ENCODE results near the gene LETM1.

GRCh38 chr4:1797298-1797860 lies 58.6 kb downstream of the LETM1 start:
- TF ChIP-seq POLR2AphosphoS5 (IDR thresholded peaks at IDR 0.05) = no peak
- no peak for TF ChIP-seq POLR2A (IDR thresholded peaks at IDR 0.05)
- TF ChIP-seq CTCF (IDR thresholded peaks at IDR 0.05) = no peak
